COLO829 (cell line): ENCODE data around the gene CA10.

Experiments used
- DNase-seq: peaks from one replicate; pipeline ENCODE4 v3.0.0; 2012; ENCODE audit warnings: low spot score

CA10 gene

DNA sequence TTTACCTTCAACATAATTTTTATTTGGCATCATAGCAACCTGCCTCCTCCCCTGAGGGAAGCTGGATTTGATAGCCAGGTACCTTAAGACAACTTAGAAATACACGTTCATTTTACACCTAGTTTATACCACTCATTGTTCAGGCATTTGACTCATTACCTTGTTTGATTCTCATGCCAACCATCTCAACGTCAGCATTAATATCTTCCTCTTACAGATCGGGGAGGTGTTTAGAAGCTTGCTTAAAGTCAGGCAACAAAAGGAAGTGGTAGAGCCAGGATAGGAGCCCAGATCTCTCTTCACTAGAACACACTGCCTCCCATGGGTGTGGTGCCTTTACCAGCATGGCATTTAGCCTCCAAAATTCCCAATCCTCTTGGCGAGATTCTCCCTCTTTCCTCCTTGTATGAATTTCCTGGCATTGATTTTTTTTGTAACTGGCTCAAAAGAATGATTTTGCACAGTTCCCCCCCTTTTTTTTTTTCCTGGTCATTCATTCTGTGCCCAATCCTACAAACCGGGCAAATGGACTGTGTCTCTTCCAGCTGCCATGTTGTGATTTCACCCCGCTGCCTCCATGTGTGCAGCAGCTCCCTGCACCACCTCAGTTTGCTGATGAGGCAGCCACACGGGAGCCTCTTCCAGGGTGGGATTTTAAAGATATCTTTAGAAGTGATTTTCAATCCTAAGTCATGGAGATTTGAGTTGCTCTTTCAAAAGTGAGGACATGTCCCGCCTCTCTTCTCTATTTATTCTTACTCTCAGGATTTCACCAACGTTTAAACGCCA is 514.6 kb downstream of the CA10 start:
- DNase-seq: no peak

DNA sequence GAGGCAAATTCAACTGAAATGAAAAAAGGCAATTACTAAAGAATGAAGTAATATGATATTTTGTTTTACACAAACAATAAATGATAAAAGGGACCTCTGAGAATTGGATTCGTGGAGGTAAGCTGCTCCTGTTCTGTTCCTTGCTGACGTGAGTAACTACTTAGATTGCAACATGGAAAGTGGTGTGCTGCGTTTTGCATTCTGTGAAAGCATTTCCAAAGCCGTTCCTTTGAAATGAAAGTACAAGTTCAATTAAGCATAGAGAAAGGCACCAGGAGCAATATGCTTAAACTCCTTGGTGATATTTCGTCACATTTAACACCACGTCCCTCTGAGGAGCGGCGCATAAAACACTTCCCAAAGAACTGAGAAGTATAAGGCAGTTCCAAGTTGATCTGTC is 516.5 kb downstream of the CA10 start:
- no peak for DNase-seq

DNA sequence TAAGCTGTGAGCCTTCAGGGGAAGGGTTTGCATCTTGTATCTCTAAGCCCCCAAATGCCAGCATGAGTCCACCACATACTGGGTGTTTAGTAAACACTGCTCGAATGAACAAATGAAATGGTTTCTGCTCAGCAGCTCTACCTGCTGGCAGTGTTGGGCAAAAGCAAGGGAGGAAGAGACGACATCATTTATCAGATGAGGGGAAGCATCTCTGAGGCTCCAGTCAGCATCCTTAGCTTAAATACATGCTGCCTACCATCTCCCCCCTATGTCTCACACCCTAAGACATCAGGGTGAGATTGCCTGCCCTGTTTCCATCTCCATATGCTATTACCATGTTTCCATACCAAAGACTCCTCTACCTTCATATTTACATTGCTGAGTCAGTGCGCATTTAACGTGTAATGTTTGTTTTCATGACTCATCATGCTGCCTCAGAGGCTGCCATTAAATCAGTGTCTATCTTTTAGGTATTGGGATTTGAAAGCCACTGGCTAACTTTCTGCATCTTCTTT is 518.3 kb downstream of the CA10 start:
- DNase-seq: peak; percentile 45

DNA sequence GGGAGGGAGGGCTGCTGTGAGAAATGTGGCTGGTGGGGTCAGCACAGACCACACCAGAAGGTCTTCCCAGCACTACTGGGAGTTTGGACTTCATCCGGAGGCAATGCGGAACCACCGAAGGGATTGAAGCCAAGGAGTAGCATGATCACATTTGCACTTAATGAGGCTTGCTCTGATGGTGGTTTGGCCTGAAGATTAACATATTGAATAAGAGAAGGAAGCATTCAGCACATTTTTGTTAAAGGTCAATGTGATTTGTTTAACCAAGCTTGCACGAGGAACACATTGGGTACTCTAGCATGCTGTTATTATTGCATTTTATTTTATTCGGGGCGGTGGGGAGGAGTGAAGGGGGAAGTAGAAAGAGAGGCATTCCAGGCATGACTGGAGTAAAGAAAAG is 519.5 kb downstream of the CA10 start:
- no peak for DNase-seq

DNA sequence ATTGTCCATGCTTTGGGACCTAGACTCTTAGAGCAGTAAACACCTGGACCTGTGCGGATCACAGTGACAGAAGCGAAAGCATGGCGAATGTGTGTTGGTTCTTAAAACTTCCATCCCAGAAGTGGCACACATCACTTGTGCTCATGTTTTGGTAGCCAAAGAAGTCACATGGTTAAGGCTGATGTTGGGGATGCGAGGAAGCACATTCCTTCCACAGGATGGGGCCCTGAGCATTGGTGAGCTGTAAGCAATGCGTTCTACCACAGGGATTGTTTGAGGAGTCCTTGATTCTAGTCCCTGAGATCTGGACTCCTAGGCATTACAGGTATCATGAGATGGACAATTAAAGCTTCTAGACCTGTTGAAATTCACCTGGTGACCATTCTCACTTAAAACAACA is 522.2 kb downstream of the CA10 start:
- DNase-seq: no peak

DNA sequence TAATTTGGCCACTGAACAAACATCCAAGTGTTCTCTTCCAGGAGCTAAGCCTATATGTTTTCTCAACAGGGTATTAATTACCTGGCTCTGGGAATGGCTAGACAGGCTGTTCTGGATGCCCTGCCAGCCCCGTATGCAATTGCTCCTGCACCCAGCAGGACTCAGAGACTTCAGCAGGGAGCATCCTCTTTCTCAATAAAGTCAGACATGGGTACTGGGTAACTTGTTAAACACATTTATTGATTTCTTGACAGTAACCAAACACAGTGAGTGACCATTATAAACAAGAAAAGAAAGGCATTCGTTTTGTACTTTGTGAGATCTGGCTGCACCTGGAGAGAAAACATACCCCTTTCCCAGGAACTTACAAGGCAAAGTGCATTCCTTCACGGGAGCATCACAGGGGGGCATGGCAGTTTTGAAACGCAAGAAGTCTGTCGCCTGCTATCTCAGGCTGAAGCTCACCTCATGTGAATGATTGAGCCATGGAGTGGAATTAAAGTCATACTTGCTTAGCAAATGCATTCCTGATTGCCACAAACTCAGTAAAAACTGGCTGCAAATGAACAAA is 528.3 kb downstream of the CA10 start:
- no peak for DNase-seq

DNA sequence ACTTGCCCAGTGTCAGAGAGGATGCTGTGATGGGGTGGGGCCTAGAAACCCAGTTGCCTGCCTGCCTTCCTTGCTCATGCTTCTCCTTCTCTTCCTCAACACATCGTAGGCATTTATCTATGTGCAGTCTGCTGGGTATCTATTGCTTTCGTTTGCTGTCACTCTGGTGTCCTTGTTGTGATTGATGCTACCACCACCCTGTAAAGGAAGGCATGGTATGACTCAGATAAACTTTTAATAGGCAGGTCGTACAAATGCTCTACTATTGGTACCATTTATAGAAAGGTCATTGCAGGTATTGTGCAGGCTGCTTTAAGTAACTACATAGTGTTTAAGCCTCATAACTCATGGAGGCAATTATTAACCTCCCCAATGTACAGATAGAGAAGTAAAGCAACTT is 529.3 kb downstream of the CA10 start:
- DNase-seq: no peak

DNA sequence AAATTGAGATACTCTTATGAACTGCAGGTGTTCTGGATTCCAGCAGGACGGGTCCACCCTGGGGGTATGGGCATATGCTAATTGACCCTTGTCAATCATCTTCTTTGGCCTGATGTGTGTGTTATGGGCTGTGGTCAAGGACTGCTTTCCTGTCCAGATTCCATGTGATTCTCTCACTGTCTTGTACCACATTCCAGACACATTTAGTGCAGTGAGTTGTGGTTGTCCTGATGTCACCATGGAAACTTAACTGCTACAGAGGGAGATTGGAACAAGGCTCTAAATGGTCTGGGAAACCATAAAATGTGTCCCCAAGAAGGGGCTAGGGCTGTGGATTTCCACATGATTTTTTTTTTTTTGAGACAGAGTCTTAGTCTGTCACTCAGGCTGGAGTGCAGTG is 530.7 kb downstream of the CA10 start:
- no peak for DNase-seq

DNA sequence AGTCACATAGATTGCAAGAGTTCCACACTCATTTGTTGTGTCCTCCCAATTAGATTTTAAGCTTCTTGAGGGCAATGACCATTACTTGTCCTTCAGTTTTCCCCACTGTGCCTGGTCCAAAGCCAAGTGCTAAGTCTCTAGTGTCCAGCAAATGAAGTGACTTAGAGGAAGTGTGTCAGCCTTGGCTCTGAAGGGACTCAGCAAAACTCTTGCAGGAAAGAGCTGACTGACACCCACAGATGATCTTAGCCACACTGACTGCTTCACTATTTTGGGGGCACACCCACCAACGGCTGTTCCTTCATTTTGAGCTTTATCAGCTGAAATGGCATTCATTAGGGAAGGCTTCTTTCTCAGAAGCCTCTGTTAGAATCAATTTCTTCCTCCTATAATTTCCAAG is 540.0 kb downstream of the CA10 start:
- no peak for DNase-seq

DNA sequence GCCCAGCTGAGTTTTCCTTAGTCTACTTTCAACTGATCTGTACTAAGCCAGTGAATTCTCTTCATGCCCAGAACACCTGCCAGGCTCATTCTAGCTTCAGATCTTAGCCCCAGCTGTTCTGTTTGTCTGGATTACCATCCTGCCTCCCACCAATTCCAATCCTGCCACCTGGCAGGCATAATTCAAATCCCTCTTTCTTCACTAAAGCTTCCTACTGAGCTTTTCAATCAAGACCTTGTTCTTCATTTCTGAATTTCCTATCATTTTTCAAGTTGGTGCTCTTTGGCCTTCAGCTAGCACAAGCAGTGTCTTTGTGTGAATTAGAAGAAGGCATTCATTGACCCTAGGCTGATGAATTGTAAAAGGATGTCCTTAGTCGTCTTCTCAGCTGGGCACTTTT is 540.5 kb downstream of the CA10 start:
- DNase-seq: peak; percentile 68

DNA sequence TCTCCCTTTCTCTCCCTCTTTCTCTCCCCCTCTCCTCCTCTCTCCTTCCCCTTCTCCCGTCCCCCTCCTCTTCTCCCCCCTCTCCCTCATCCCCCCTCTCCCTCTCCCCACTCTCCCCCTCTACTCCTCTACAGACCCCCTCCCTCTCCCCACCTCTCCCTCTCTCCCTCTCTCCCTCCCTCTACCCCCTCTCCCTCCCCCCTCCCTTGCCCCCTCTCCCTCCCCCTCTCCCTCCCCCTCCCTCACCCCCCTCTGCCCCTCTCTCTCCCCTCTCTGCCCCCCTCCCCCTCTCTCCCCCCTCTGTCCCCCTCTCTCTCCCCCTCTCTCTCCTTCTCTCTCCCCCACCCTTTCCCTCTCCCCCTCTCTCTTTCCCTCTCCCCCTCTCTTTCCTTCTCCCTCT is 545.3 kb downstream of the CA10 start:
- no peak for DNase-seq

DNA sequence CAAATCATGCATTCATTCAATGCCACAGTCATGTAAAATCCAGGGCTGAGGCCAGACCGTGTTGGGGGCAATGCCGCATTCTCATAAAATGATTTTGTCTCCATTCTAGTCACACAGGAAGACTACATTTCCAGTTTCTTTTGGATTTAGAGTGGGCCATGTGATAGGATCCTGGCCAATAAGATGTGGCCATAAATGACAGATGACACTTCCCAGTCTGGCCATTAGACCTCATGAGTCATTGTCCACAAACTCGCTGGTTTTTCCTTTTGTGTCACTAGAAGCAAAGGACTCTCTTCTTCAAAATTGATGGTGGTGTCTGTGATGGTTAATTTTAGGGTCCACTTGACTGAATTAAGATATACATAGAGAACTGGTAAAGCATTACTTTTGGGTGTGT is 545.8 kb downstream of the CA10 start:
- DNase-seq: no peak

DNA sequence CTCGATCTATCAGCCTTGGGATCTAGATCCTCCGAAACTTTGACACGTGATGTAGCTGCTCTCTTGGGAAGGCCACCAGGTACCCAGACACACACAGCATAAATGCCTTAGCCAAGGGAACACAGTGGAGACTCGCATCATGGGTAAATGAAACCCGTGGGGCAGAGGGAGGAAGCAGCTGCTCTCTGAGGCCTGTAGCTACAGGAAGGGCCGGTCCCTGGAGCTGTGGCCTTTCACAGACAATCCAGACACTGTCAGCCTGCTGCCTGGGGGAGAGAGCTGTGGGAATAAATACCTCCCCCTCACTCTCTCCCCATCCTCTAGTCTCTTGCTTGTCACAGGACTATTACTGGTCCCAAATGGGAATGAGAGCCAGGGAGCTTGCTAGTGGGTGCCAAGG is 546.9 kb downstream of the CA10 start:
- DNase-seq: peak; percentile 11

DNA sequence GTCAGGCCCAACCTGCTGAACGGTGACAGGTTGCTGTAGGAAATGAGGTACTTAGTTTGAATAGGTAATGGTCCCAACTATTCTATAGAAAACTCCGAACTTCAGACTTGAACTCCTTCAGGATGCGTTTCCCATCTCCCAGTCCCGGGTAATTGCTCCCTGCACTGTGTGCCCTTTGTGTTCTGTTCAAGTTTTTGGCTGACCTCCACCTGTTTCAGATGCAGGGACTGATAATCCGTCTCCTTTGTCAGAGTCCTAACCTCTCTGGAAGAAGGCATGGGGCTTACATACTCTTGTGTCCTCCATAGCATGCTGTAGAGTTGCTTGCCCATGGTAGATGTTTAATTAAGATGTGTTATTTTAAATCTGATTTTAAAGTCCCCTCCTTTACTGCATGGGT is 547.7 kb downstream of the CA10 start:
- DNase-seq: no peak

DNA sequence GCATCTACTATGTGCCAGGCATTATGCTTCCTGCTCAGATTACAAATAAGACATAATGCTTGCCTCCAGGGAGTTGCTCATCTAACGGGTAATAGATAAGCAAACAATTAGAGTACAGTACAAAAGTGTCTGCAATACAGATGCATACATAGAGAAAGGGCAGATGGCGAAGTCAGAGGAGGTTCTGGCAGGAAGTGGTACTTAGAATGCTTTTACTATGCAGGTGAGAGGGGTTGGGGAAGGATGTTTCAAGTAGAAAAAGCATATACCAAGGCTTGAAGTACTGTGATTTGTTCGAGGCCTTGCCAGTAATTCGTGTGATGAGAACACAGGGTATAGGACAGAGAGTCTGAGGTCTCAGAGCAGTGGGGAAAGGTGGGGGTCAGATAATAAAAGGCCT is 548.4 kb downstream of the CA10 start:
- DNase-seq: no peak

DNA sequence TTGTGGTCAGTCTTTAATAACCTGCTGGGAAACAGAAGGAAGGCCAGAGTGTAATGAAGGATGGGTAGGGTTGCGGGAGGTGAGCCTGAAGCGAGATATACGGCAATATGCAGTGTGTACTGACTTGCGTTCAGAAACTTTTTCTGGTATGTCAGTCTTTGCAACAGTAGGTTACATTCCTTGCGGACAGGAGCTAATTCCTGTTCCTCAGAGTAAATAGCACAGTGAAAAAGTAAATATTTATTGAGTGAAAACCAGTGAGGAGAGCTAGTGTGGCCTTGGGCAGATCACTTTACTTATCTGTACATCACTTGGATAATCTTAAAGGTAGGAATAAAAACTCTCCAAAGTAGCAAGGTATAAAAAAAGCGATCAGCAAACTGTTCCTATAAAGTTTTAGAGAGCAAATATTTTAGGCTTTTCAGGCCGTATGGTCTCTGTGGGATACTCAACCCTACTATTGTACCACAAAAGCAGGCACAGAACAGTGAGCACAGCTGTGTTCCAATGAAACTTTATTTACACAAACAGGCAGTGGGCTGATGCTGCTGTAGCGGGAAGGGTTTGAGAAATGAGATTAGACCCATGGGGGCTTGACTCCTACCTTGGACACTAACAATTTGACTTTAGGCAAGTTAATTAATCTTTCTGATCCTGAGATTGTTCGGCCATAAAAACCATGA is 550.1 kb downstream of the CA10 start:
- no peak for DNase-seq

DNA sequence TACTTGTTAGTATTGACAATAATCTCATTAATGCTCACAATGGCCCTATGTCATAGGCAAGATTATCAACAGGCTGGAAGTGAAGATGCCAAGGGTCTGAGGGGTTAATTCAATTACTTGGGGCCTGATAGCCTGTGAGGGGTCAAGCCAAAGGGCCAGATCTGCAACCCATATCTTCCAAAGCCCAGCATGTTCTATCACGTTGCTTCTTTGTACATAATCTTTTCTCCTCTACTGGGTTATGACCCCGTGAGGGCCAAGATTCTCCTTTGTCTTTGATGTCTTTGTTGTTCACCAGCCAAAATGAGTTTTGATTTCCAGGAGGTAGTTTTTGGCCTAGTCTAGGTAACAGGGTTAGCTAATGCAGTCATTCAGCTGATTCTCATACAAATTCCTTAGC is 551.0 kb downstream of the CA10 start:
- no peak for DNase-seq

DNA sequence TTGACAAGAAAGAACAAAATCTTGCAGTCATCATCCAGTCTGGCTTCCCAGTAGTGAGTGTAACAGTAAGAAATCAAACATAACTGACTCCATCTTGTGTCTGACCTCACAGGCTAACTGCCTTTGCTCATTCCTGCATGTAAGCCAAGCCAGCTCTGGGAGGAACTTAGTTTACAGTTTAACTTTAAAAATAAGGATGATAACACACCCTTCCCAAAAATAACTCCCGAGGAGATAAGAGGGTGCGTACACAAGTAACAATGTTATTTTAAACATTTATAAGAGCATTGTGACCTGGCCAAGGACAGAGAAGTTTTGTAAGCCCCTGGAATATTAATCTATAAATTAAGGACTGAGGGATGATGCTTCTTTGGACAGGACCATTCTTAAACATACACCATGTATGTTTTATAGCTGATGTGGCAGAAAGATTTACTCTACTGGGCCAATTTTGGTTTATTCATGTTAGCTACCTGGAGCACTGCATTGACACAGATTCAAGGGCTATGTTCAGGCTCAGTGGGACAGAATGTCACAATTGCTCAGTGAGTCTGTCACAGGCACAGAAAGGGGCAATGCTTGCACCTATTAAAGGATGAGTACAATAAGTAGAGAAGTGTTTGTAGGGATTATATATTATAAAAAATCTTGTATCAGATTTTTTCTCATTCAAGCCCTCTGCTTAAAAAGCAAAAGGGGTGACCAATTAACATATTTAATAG is 554.1 kb downstream of the CA10 start:
- DNase-seq: no peak

DNA sequence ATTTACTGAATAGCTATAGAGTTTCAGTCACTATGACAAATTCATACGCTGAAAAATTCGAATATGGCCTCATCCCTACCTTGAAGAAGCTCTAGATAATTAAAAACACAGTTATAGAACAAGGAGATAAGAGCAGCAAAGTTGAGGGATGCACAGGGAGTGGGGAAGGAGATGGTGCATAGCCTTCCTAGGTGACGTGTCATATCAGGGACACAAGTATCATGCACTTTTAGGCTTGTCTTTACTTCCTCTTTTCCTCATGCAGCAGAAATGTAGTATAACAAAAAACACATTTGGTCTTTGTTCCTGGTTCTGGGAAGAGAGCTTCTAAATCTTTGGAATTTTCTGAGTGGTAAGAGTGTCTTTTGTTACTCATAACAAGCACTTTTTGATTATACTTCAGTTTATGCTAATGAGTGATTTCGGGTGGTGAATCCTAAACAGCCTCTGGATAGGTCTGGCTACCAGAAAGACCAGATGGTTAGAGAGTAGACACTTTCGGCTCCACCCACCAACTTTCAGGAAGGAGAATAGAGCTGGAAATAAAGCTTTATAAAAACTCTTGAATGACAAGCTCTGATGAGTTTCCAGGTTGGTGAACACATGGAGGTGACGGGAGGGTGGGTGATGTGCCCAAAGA is 556.8 kb downstream of the CA10 start:
- DNase-seq: peak; percentile 53

DNA sequence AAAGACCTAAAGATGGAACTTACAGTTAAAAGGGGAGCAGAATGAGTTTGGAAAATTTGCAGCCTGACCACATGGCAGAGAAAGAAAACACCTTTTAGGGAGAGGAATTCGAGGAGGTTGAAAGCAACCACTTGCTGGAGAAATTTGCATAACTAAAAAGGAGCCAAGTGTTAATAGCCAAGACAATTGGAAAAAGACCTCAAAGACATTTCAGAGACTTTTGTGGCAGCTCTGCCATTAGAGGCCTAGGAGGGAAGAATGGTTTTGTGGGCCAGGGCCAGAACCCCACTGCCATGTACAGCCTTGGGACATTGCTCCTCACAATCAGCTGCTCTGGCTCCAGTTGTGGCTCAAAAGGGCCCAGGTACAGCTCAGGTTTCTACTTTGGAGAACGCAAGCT is 559.7 kb downstream of the CA10 start:
- no peak for DNase-seq

DNA sequence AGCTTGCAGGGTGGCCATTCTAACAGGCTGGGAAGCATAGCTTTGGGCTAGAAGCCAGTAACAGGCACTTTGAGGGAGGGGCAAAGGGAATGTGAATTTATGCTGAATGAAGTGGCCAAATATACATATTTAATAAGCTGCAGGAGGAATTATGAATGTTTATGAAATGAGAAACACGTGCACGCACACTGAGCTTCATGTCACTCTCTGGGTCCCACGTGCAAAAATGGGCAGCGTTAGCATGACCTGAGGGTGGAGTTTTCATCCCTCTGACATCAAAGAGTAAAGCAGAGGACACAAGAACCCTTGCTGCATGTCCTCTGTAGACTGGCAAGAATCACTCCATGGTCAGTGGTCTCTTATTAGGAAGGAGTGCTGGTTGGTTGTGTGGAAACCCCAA is 561.2 kb downstream of the CA10 start:
- DNase-seq: no peak

DNA sequence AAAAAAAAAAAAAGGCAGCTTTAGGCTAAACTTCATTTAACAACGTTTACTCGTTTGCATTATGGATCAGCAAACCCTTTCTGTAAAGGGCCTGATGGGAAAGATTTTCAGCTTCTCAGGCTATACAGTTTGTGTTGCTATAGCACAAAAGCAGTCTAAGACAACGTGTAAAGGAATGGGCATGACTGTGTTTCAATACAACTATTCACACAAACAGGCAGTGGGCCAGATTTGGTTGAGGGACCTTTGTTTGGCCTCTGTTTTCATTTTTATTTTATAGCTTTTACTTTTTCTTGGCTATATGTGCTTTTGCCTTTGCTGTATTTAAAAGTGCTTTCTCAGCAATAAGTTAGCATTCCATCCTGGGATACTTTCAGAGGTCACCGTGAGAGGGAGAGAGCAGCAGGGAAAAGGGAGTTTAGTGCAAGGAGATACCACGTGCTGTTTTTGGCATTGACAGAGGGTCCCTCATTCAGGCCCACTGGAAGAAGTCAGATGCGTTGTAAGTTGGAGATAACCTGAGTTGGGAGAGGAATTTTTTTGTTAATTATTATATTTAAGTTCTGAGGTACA is 562.6 kb downstream of the CA10 start:
- DNase-seq: peak; percentile 17
